Adrenal gland (tissue), 12 donors: ENCODE results near the gene OGT. TPM values are rescaled to one million over a fixed set of nuclear protein-coding genes. Genes with fewer than 3 reads are reported as not detected.

ENCODE experiments used
- DNase-seq, 7 donors: peaks; one replicate each; pipeline ENCODE4 v3.0.0-alpha.2; 2019 to 2020
- H3K27ac ChIP-seq, 5 donors: fragments of 200-600 bp; sonication (generic) in 4 of 5; 1 replicate in 3 of 5; 2 replicates in 2 of 5; pipeline versions ENCODE4 v1.5.1 to v1.8.0; 2016 to 2020; ENCODE audit warnings: mild to moderate bottlenecking in 1 of 5
- H3K27me3 ChIP-seq: fragments of 200-600 bp; 2 replicates; pipeline ENCODE4 v1.8.0; 2021
- H3K36me3 ChIP-seq, 2 donors: fragments of 200-600 bp; replicated peaks in 1 of 2; 1 replicate in 1 of 2; 2 replicates in 1 of 2; pipeline versions ENCODE4 v1.5.1 to v1.8.0; 2018 to 2022
- H3K4me1 ChIP-seq, 2 donors: fragments of 200-600 bp; replicated peaks in 1 of 2; 1 replicate in 1 of 2; 2 replicates in 1 of 2; pipeline versions ENCODE4 v1.5.1 to v1.8.0; 2018 to 2021
- H3K4me3 ChIP-seq, 4 donors: fragments of 200-600 bp; sonication (generic) in 3 of 4; one replicate each; pipeline ENCODE4 v1.5.1; 2016 to 2018
- H3K9me3 ChIP-seq, 3 donors: fragments of 200-600 bp; sonication (generic) in 1 of 3; replicated peaks in 1 of 3; 1 replicate in 2 of 3; 2 replicates in 1 of 3; pipeline versions ENCODE4 v1.5.1 to v1.8.0; 2016 to 2021
- POLR2A ChIP-seq, 2 donors: fragments of 450-650 bp; IDR thresholded peaks; one replicate each; pipeline ENCODE4 v1.6.1; 2017; ENCODE audit warnings: antibody characterized with exemption in 2 of 2, mild to moderate bottlenecking in 2 of 2, moderate library complexity in 1 of 2
- WGBS, 4 donors: extraction: QIAGEN DNeasy Blood & Tissue Kit in 2 of 4; methylation state at CpG; one replicate each; pipeline versions ENCODE4 v1.1.5 to v1.1.7; 2013 to 2017; 5-methylcytosine and 5-hydroxymethylcytosine counted together
- intact Hi-C, 2 donors: fragments of 100-400 bp; cut with DNase I; formaldehyde crosslinking; loops; one replicate each; pipeline versions ENCODE4 v1.14.1 to v1.15.0; 2022 to 2023
- polyA plus RNA-seq, 3 donors: library from polyadenylated mRNA; stranded (reverse); fragments of 200-250 nt in 2 of 3; fragments of 350-450 nt in 1 of 3; fragmentation: Illumina TruSeq in 1 of 3; extraction: RNeasy Lipid Tissue Mini Kit (QIAGEN cat#74804) in 1 of 3; gene quantifications; one replicate each; pipeline ENCODE4 v1.2.3, GENCODE V29; 2013 to 2014
- total RNA-seq, 9 donors: library from RNA; depleted of rRNA in 4 of 9; stranded (reverse); fragments of >200 nt in 4 of 9; fragments of 120-200 nt in 1 of 9; fragmentation: NEBNext Ultra II Directional in 1 of 9; extraction: Animal tissue kit (Norgen Biotek cat#: 25700) in 1 of 9; gene quantifications; one replicate each; pipeline versions ENCODE4 v1.1.0 to v1.2.4, GENCODE V29; 2013 to 2023
- TF ChIP-seq, protein P1 (sequence below), 6 experiments: fragments of 450-650 bp in 4 of 6; fragments of 200-600 bp in 2 of 6; sonication (generic) in 1 of 6; IDR thresholded peaks; 1 replicate in 5 of 6; 2 replicates in 1 of 6; pipeline versions ENCODE4 v1.5.1 to v1.8.0; 2016 to 2021; ENCODE audit warnings: antibody characterized with exemption in 6 of 6, mild to moderate bottlenecking in 2 of 6, moderate library complexity in 1 of 6
- donor health status: healthy with polysubstance abuse.
- donor health status: Bipolar disorder and iron deficiency.
- donor health status: DM: yes; HTN: yes; CAD: no.
- donor health status: DM: no; HTN: no; CAD: no.
- donor health status: DM: no; HTN: no; CAD: no.
- donor health status: DM: yes; HTN: yes; CAD: no.

The OGT gene
- total and polyA plus RNA-seq, 12 donors: 38.0 to 164 (median 103) TPM

DNA sequence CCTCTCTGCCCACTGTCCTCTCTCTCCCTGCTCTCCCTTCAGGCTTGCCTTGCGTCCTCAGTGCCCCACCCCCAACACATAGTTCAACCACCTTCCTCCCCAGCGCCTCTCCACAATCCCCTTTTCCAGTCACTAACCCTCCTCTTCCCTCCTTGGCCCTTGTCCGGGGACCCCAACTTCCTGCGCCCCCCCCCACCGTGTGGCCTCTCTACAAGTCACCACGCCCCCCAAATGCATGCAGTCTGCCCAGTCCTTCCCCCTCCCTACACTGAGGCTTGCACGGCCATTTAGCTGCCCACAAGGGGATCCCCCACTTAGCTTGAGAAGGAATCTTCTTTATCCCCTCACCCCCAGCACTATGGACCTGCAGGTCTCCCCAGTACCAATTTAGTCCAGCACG is 84.8 kb downstream of the OGT start:
- TF ChIP-seq, protein P1, sequence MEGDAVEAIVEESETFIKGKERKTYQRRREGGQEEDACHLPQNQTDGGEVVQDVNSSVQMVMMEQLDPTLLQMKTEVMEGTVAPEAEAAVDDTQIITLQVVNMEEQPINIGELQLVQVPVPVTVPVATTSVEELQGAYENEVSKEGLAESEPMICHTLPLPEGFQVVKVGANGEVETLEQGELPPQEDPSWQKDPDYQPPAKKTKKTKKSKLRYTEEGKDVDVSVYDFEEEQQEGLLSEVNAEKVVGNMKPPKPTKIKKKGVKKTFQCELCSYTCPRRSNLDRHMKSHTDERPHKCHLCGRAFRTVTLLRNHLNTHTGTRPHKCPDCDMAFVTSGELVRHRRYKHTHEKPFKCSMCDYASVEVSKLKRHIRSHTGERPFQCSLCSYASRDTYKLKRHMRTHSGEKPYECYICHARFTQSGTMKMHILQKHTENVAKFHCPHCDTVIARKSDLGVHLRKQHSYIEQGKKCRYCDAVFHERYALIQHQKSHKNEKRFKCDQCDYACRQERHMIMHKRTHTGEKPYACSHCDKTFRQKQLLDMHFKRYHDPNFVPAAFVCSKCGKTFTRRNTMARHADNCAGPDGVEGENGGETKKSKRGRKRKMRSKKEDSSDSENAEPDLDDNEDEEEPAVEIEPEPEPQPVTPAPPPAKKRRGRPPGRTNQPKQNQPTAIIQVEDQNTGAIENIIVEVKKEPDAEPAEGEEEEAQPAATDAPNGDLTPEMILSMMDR (IDR thresholded peaks at IDR 0.05): no peak
- TF ChIP-seq POLR2A (IDR thresholded peaks at IDR 0.05): no peak
- H3K4me1 ChIP-seq: peaks cover 0 to under 1% of the 10 kb centered on the region in 2 donors
- no peak for DNase-seq
- 60 to 75% (median 69%) methylated on average over 4 to 8 of the region's 8 CpGs for WGBS, 4 donors
- intact Hi-C loops: no loop called here
- H3K9me3 ChIP-seq: no peaks in the 10 kb centered on the region
- H3K27ac ChIP-seq: peak overlapping the region in 1 of 5 donors; percentile 34
- peaks cover 0 to 17% of the 10 kb centered on the region in 2 donors for H3K36me3 ChIP-seq
- H3K4me3 ChIP-seq: no peak overlapping the region
- H3K27me3 ChIP-seq: peaks cover 5% of the 10 kb centered on the region

DNA sequence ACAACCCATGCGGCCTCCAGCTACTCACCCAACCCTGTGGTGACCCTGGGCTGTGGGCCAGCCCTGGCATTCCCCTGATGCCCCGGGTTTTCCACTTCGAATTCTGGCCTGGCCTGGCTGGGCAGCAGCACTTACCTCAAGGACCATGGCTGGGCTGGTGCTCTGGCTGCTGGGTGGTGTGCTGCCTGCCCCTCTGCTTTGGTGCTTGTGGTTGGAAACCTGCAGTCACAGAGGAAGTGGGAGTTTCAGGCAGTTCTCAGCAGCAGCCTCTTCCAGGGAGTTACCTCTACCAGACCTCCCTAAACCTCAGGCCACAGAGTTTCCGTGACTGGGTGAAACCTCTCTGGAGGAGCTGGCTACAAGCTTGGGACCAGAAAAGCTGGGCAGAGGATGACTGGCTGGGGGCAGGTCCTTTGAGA is 85.4 kb downstream of the OGT start, which contains the start of gene CXCR3:
CXCR3 (minus strand) TSS at position 209 of the 419 bp plus-strand sequence; CDS start at position 147, 62 bp downstream.
- TF ChIP-seq POLR2A (IDR thresholded peaks at IDR 0.05): no peak
- TF ChIP-seq, protein P1 (IDR thresholded peaks at IDR 0.05): no peak
- WGBS, 4 donors: 43 to 61% (median 50%) methylated on average over 2 to 4 of the region's 4 CpGs
- peaks cover 5% of the 10 kb centered on the region for H3K27me3 ChIP-seq
- intact Hi-C loops: no loop called here
- peaks cover 0 to 11% of the 10 kb centered on the region in 2 donors for H3K36me3 ChIP-seq
- H3K27ac ChIP-seq: peak within 1 kb of the TSS in 1 of 5 donors; percentile 34
- H3K4me1 ChIP-seq: peaks cover 0 to 4% of the 10 kb centered on the region in 2 donors
- no peak within 1 kb of the TSS for H3K4me3 ChIP-seq
- no peaks in the 10 kb centered on the region for H3K9me3 ChIP-seq
- DNase-seq: peak; percentile 66 to 81 (median 75)

DNA sequence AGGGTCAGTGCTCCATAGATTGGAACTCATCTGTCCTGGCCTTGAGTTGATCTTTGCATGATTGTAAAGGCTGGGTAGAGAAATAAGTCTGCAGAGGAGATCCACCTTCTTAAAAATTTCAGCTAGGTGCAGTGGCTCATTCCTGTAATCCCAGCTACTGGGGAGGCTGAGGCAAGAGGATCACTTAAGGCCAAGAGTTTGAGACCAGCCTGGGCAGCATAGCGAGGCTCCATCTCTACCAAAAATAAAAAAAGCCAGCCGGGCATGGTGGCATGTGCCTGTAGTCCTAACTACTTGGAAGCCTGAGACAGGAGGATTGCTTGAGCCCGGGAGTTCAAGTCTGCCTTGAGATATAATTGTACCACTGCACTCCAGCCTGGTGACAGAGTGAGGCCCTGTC is 85.9 kb downstream of the OGT start:
- DNase-seq: no peak
- H3K4me1 ChIP-seq: peaks cover 0 to 4% of the 10 kb centered on the region in 2 donors
- no peak for TF ChIP-seq POLR2A (IDR thresholded peaks at IDR 0.05)
- TF ChIP-seq, protein P1 (IDR thresholded peaks at IDR 0.05): no peak
- WGBS, 4 donors: 83 to 91% (median 88%) methylated on average over 3 of the region's 3 CpGs
- intact Hi-C loops: no loop called here
- no peak overlapping the region for H3K27ac ChIP-seq
- no peak overlapping the region for H3K4me3 ChIP-seq
- peaks cover 0 to 6% of the 10 kb centered on the region in 2 donors for H3K36me3 ChIP-seq
- no peaks in the 10 kb centered on the region for H3K9me3 ChIP-seq
- peaks cover 5% of the 10 kb centered on the region for H3K27me3 ChIP-seq

DNA sequence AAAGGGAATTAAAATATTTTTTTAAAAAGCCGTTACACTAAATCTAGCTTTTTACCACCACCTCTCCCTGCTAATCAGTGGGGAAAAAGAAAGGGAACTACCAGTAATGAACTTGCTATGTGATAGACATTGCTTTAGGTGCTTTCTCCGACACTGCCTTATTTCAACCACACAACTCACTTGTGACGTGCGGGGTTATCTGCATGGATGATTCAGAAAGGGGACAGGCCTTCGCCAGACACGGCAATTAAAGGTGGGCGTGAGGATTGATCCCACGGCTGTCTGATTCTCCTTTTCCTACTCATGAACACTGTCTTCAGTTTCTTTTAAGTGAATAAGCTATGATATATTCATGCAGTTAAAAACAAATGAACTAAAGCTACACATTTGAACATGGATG is 86.3 kb downstream of the OGT start:
- intact Hi-C loops: no loop called here
- TF ChIP-seq, protein P1 (IDR thresholded peaks at IDR 0.05): no peak
- no peak for TF ChIP-seq POLR2A (IDR thresholded peaks at IDR 0.05)
- Histone ChIP-seq H3K27ac (no peak overlapping the region), H3K27me3 (peaks cover 5% of the 10 kb centered on the region), H3K36me3 (peaks cover 0 to 2% of the 10 kb centered on the region in 2 donors), H3K4me3 (no peak overlapping the region), H3K9me3 (no peaks in the 10 kb centered on the region), H3K4me1 (peaks cover 0 to 4% of the 10 kb centered on the region in 2 donors)
- DNase-seq: no peak
- 80 to 84% (median 84%) methylated on average over 8 of the region's 8 CpGs for WGBS, 4 donors
